GM18526 (cell line): ENCODE data around the gene GDF11.

ENCODE experiments used
- POLR2A ChIP-seq: IDR thresholded peaks from 3 replicates; pipeline ENCODE4 v1.6.1; 2011; ENCODE audit not compliant: insufficient read length; ENCODE audit errors: extremely low read depth

Gene GDF11

DNA sequence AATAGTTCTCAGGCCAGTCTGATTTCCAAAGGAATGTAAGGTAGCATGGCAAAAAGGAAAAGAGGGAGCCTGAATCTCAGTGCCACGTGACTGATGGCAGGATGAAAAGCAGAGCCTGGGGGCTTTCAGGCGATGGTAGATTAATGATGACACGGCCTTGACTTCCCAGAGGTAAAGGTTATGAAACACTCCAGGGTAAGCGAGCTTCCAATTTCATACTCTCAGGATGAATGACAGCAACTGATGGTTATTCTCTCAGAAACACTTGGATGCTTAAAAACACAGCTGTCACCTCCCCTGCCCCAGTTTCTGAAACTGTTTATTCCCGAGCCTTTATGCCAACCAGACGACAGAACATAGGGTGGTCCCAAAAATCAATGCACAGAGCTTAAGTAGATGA lies 28.8 kb downstream of the GDF11 start:
- TF ChIP-seq POLR2A = no peak

DNA sequence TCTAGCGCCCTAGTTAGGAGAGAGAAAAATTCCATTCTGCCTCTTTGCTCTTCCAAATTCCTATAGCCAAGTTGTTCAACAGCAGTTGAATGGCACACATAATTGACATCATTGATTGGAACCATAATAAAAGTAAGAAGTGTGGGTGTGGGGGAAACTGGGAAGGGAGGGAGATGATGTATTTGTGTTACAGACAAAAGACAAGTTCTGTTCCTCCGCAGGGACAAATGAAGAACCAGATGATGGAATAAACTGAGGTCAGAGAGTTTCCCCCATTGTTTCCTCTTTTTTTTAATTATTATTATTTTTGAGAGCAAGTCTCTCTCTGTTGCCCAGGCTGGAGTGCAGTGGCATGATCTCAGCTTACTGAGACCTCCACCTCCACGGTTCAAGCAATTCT lies 34.9 kb downstream of the GDF11 start:
- TF ChIP-seq POLR2A = no peak

- TF ChIP-seq POLR2A = no peak
Measured at GRCh38 chr12:55780685-55781084, 37.8 kb downstream of the GDF11 start.

GRCh38 chr12:55788546-55788945 lies 45.6 kb downstream of the GDF11 start:
- TF ChIP-seq POLR2A = no peak

- TF ChIP-seq POLR2A = no peak
Measured at GRCh38 chr12:55789171-55789570, 46.2 kb downstream of the GDF11 start.

- no peak for TF ChIP-seq POLR2A
Measured at GRCh38 chr12:55789893-55790292, 47.0 kb downstream of the GDF11 start.

GRCh38 chr12:55795950-55796349 lies 53.0 kb downstream of the GDF11 start:
- no peak for TF ChIP-seq POLR2A

DNA sequence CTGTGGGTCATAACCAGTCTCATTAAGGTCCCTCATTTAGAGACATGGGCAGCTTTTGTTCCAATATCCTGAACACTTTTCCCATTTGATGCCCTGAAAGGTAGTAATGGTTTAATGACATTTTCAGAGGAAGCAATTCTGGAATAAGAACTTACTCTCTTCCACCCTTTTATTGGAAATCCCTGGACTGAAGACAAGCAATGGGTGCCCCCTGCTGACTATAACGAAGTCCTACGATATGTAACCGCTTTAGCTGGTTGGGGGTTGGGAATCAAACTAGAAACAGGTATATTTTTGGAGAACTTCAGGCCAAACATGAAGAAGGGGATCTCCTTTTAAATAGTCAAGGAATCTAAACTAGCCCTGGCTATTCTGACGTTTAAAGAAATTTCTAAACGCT lies 54.1 kb downstream of the GDF11 start:
- TF ChIP-seq POLR2A = no peak

DNA sequence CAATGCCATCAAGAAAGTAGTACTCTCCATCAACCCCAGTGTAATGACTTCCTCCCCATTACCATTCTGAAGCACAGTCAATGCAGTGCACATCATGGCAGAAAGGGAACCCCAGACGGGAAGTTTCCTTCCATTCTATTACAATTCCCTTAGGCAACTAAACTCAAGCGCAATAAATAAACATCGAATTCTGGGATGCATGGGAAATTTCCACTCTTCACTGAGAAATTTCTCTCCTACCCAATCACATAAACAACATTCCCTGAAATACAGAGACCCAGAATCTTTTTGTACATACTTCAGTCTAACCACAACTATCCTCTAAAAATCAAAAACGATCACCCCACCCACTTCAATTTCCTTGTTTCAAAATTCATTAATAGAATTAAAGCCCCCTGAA lies 54.6 kb downstream of the GDF11 start:
- no peak for TF ChIP-seq POLR2A
